GM12801 (cell line): Measurements from ENCODE around the gene SLC25A25.

Experiments used
- CTCF ChIP-seq: IDR thresholded peaks from one replicate; pipeline ENCODE4 v1.5.1; 2011; ENCODE audit warnings: control low read depth; ENCODE audit not compliant: insufficient read length; ENCODE audit errors: extremely low read depth

SLC25A25 gene

DNA sequence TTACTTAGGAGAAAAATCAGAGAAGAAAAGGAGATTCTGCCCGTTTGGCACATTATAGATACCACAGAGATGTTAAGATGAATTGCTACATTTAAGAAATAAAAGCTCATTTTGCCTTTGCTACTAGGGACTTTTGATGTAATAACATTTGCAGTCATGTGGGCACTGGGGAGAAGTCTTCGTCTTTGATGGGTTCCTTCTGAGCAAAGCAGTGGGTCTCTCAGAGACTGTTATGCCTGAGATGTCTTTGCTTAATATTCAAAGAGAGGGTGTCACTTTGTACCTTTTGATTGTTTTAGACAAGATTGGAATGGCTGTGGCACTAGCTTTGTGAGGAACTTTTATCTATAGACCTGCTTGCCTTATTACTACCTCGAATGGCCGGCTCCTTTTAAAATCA, 25.0 kb downstream of the SLC25A25 start:
- TF ChIP-seq CTCF, result no peak

- TF ChIP-seq CTCF, result no peak
Measured at GRCh38 chr9:128094166-128094949, 26.3 kb downstream of the SLC25A25 start.

GRCh38 chr9:128094950-128095544, 27.0 kb downstream of the SLC25A25 start:
- no peak for TF ChIP-seq CTCF

DNA sequence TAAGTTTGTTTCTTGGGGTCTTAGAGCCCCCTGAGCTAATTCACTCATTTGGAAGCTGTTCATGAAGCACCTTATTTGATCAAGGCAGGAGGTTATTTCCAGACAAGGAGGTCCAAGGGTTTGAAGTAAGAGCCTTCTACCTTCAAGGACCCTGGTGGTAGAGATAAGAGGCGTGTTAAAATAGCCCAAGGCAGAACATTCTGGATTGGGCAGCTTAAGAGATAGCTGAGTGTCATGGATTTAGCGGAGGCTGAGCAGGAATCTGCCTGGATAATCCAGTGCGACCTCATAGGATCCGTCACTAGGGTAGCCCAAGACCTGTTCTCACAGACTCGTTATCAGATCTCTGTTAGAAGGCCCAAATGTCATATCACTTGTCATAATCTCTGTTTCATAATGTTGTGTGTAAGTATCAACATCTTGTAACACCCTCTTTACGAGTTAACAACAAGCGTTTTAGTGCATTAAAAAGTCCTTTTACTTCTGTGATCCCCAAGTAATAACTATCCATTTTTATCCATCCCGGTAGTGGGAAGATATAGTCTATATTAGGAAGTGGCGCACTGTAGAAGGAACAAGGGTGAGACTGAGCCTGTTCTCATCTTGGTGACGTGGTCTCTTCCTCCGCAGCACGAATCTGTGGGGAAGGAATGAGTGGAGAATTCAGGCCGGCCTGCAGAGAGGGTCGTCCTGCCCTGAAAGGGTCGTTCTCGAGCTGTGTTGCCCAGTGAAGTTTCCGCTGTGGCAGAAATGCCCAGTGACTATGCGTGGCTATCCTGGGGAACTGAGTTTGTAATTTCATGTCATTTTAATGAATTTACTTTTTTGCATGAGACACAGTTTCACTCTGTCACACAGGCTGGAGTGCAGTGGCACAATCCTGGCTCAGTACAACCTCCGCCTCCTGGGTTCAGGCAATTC, 28.8 kb downstream of the SLC25A25 start:
- TF ChIP-seq CTCF, result no peak

- TF ChIP-seq CTCF, result no peak
Measured at GRCh38 chr9:128097543-128098296, 29.7 kb downstream of the SLC25A25 start.

DNA sequence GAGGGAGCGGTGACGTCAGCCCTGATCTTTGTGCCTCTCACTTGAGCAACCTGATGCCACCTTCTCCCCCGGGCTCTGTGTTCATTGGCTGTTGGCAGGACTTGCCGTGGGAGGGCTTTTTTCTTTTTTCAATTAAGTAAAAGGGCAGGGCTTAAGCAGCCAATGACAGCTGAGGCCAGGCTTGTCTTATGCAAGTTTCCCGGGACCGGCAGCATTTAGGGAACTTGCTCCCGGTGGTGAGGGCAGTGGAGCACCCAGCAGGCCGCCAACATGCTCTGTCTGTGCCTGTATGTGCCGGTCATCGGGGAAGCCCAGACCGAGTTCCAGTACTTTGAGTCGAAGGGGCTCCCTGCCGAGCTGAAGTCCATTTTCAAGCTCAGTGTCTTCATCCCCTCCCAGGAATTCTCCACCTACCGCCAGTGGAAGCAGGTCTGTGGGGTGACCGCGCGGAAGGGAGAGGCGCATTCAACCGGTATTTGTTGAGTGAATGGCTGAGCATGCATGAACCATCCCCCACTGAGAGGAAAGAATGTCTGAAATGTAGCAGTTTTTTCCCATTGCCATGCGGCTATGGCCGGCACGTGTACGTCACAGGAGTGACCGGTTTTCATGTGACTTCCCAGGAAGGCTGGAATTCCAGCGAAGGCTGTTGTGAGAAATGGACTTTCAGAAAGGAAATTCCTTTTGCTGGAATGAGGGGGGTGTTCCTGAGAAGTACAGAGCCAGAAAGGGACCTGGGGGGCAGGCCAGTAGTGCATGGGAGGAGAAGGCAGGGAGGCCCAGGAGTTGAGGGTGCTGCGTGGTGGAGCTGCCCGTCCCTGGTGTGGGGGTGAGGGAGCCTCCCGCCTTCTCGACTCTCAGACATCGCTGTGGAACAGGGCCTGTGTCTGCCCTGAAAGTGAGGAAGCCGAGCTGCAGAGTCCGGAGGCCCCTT, 30.5 kb downstream of the SLC25A25 start:
- no peak for TF ChIP-seq CTCF
